Kidney epithelial cell (primary cell): ENCODE measurements around the gene KRT2. TPM values are rescaled to one million over a fixed set of nuclear protein-coding genes. Genes with fewer than 3 reads are reported as not detected.

Experiments used
- DNase-seq: peaks from one replicate; pipeline ENCODE4 v3.0.0-alpha.2; 2010; ENCODE audit warnings: low read depth
- H3K27me3 ChIP-seq: 2 replicates; pipeline ENCODE4 v1.6.0; 2011; ENCODE audit warnings: low read length; ENCODE audit not compliant: control insufficient read depth, insufficient read depth
- H3K36me3 ChIP-seq: 2 replicates; pipeline ENCODE4 v1.5.1; 2011; ENCODE audit warnings: low read length; ENCODE audit not compliant: control insufficient read depth, insufficient read depth
- H3K4me3 ChIP-seq: 2 replicates; pipeline ENCODE4 v1.5.1; 2011; ENCODE audit warnings: low read depth, mild to moderate bottlenecking, control low read depth, low read length
- CTCF ChIP-seq: IDR thresholded peaks from 2 replicates; pipeline ENCODE4 v1.5.1; 2011; ENCODE audit warnings: mild to moderate bottlenecking, moderate library complexity, low read length, control low read depth, inconsistent platforms; ENCODE audit not compliant: insufficient read depth, poor library complexity, severe bottlenecking
- total RNA-seq: library from RNA; depleted of rRNA; stranded (reverse); fragments of >200 nt; gene quantifications from 2 replicates; pipeline ENCODE4 v1.2.3, GENCODE V29; 2015

KRT2 gene
- total RNA-seq, 1 donor from 2014 or later, result not detected

GRCh38 chr12:52691841-52692150, 39.8 kb upstream of the KRT2 start:
- Histone ChIP-seq H3K27me3 (peaks cover 48% of the 10 kb centered on the region), H3K36me3 (no peaks in the 10 kb centered on the region), H3K4me3 (no peak overlapping the region)
- DNase-seq, result no peak
- no peak for TF ChIP-seq CTCF

GRCh38 chr12:52691076-52691840, 39.2 kb upstream of the KRT2 start:
- Histone ChIP-seq H3K27me3 (peaks cover 47% of the 10 kb centered on the region), H3K4me3 (no peak overlapping the region)
- no peak for DNase-seq

GRCh38 chr12:52690351-52691075, 38.5 kb upstream of the KRT2 start:
- no peak overlapping the region for H3K4me3 ChIP-seq
- no peak for DNase-seq
- no peak for TF ChIP-seq CTCF
- H3K27me3 ChIP-seq, result peaks cover 46% of the 10 kb centered on the region
- H3K36me3 ChIP-seq, result no peaks in the 10 kb centered on the region

More at GRCh38 chr12:52691076-52691840, 39.2 kb upstream of the KRT2 start:
- no peak for TF ChIP-seq CTCF
- H3K36me3 ChIP-seq, result no peaks in the 10 kb centered on the region

GRCh38 chr12:52689936-52690335, 37.9 kb upstream of the KRT2 start:
- Histone ChIP-seq H3K36me3 (no peaks in the 10 kb centered on the region), H3K27me3 (peaks cover 48% of the 10 kb centered on the region), H3K4me3 (no peak overlapping the region)
- DNase-seq, result no peak
- TF ChIP-seq CTCF, result no peak

GRCh38 chr12:52689239-52689638, 37.2 kb upstream of the KRT2 start:
- TF ChIP-seq CTCF, result no peak
- Histone ChIP-seq H3K27me3 (peaks cover 48% of the 10 kb centered on the region), H3K4me3 (no peak overlapping the region), H3K36me3 (no peaks in the 10 kb centered on the region)
- DNase-seq, result no peak
